HepG2 (cell line): ENCODE results near the gene SLC45A3. TPM values are rescaled to one million over a fixed set of nuclear protein-coding genes. Genes with fewer than 3 reads are reported as not detected.

Experiments used
- ASH2L ChIP-seq: fragments of 300-600, 200-600 bp; sonication (generic); IDR thresholded peaks from 2 replicates; pipeline ENCODE4 v1.7.0; 2017; ENCODE audit warnings: low read depth, mild to moderate bottlenecking, moderate library complexity, mixed read lengths, low read length; ENCODE audit not compliant: insufficient read length
- GABPB1 ChIP-seq: IDR thresholded peaks from 2 replicates; pipeline ENCODE4 v1.6.1; 2016; ENCODE audit warnings: mild to moderate bottlenecking, missing genetic modification reagents, moderate library complexity, missing compliant biosample characterization
- GFI1 ChIP-seq: sonication (generic); formaldehyde crosslinking; IDR thresholded peaks from 2 replicates; pipeline ENCODE4 v1.5.0; 2020; ENCODE audit warnings: missing genetic modification reagents, mild to moderate bottlenecking, borderline replicate concordance
- GMEB2 ChIP-seq: IDR thresholded peaks from 2 replicates; pipeline ENCODE4 v1.6.1; 2016; ENCODE audit warnings: missing biosample characterization, missing genetic modification reagents, low read depth
- GPN1 ChIP-seq: sonication (generic); formaldehyde crosslinking; IDR thresholded peaks from 2 replicates; pipeline ENCODE4 v1.5.1; 2020; ENCODE audit warnings: missing genetic modification reagents, borderline replicate concordance
- HIVEP1 ChIP-seq: sonication (generic); formaldehyde crosslinking; IDR thresholded peaks from 2 replicates; pipeline ENCODE4 v1.4.0; 2020; ENCODE audit warnings: mild to moderate bottlenecking, missing genetic modification reagents
- HMGXB3 ChIP-seq: sonication (generic); formaldehyde crosslinking; IDR thresholded peaks from 2 replicates; pipeline ENCODE4 v1.4.0; 2020; ENCODE audit warnings: missing genetic modification reagents, borderline replicate concordance
- JARID2 ChIP-seq: sonication (generic); formaldehyde crosslinking; IDR thresholded peaks from 2 replicates; pipeline ENCODE4 v1.8.1; 2023; ENCODE audit warnings: missing genetic modification reagents, inconsistent platforms; ENCODE audit not compliant: insufficient replicate concordance
- MED8 ChIP-seq: sonication (generic); formaldehyde crosslinking; IDR thresholded peaks from 2 replicates; pipeline ENCODE4 v1.8.1; 2023; ENCODE audit warnings: mild to moderate bottlenecking, missing genetic modification reagents; ENCODE audit not compliant: insufficient replicate concordance
- NRL ChIP-seq: sonication (generic); formaldehyde crosslinking; IDR thresholded peaks from 2 replicates; pipeline ENCODE4 v1.5.0; 2020; ENCODE audit warnings: missing genetic modification reagents, mild to moderate bottlenecking, moderate library complexity, borderline replicate concordance
- PAX8 ChIP-seq: sonication (generic); formaldehyde crosslinking; IDR thresholded peaks from 2 replicates; pipeline ENCODE4 v1.8.0; 2022; ENCODE audit warnings: mild to moderate bottlenecking, missing genetic modification reagents, borderline replicate concordance
- POLR2AphosphoS5 ChIP-seq: IDR thresholded peaks from 2 replicates; pipeline ENCODE4 v1.6.1; 2012; ENCODE audit warnings: low read depth, low read length
- RELA ChIP-seq: sonication (generic); formaldehyde crosslinking; IDR thresholded peaks from 2 replicates; pipeline ENCODE4 v1.4.0; 2020; ENCODE audit warnings: missing genetic modification reagents
- RORA ChIP-seq: sonication (generic); formaldehyde crosslinking; IDR thresholded peaks from 2 replicates; pipeline ENCODE4 v1.5.0; 2020; ENCODE audit warnings: mild to moderate bottlenecking, missing genetic modification reagents, moderate library complexity
- SATB2 ChIP-seq: sonication (generic); formaldehyde crosslinking; IDR thresholded peaks from 2 replicates; pipeline ENCODE4 v1.5.0; 2020; ENCODE audit warnings: missing genetic modification reagents
- SCMH1 ChIP-seq: sonication (generic); formaldehyde crosslinking; IDR thresholded peaks from 2 replicates; pipeline ENCODE4 v1.9.0; 2021; ENCODE audit warnings: missing genetic modification reagents, mild to moderate bottlenecking, borderline replicate concordance
- TCF7 ChIP-seq: sonication (generic); IDR thresholded peaks from 2 replicates; pipeline ENCODE4 v1.6.1; 2016; ENCODE audit warnings: antibody characterized with exemption, low read depth
- THAP11 ChIP-seq: IDR thresholded peaks from 2 replicates; pipeline ENCODE4 v1.6.1; 2016; ENCODE audit warnings: missing biosample characterization, missing genetic modification reagents
- ZNF383 ChIP-seq: sonication (generic); formaldehyde crosslinking; IDR thresholded peaks from 2 replicates; pipeline ENCODE4 v1.4.0; 2020; ENCODE audit warnings: missing genetic modification reagents, mild to moderate bottlenecking, borderline replicate concordance
- ZNF432 ChIP-seq: sonication (generic); formaldehyde crosslinking; IDR thresholded peaks from 2 replicates; pipeline ENCODE4 v1.5.0; 2020; ENCODE audit warnings: missing genetic modification reagents, mild to moderate bottlenecking, borderline replicate concordance
- ZNF550 ChIP-seq: sonication (generic); formaldehyde crosslinking; IDR thresholded peaks from 2 replicates; pipeline ENCODE4 v1.4.0; 2020; ENCODE audit warnings: mild to moderate bottlenecking, missing genetic modification reagents, borderline replicate concordance
- ZSCAN12 ChIP-seq: sonication (generic); formaldehyde crosslinking; IDR thresholded peaks from 2 replicates; pipeline ENCODE4 v1.9.0; 2021; ENCODE audit warnings: mild to moderate bottlenecking, missing genetic modification reagents
- polyA plus RNA-seq, 8 experiments: library from polyadenylated mRNA; depleted of rRNA in 3 of 8; stranded (reverse) in 7 of 8; unstranded in 1 of 8; fragments of >200 nt; fragmentation: Illumina TruSeq in 4 of 8; extraction: Trizol in 4 of 8; gene quantifications; 2 replicates each; pipeline versions ENCODE4 v1.2.1 to v1.2.3, GENCODE V29; 2011 to 2016; ENCODE audit warnings: low read depth in 4 of 8, missing spikeins in 1 of 8, mixed read lengths in 1 of 8; ENCODE audit not compliant: insufficient read depth in 1 of 8
- total RNA-seq, 5 experiments: library from RNA; depleted of rRNA; stranded (reverse); fragments of >200 nt; fragmentation: Illumina TruSeq; extraction: Trizol; gene quantifications; 2 replicates each; pipeline ENCODE4 v1.2.3, GENCODE V29; 2016; ENCODE audit warnings: low read depth in 1 of 5

The SLC45A3 gene
- total and polyA plus RNA-seq, 2 of the 13 experiments (the other 11 are each of a cell fraction or from before 2014, with no cell fraction given): 3.4 to 4.1 TPM

DNA sequence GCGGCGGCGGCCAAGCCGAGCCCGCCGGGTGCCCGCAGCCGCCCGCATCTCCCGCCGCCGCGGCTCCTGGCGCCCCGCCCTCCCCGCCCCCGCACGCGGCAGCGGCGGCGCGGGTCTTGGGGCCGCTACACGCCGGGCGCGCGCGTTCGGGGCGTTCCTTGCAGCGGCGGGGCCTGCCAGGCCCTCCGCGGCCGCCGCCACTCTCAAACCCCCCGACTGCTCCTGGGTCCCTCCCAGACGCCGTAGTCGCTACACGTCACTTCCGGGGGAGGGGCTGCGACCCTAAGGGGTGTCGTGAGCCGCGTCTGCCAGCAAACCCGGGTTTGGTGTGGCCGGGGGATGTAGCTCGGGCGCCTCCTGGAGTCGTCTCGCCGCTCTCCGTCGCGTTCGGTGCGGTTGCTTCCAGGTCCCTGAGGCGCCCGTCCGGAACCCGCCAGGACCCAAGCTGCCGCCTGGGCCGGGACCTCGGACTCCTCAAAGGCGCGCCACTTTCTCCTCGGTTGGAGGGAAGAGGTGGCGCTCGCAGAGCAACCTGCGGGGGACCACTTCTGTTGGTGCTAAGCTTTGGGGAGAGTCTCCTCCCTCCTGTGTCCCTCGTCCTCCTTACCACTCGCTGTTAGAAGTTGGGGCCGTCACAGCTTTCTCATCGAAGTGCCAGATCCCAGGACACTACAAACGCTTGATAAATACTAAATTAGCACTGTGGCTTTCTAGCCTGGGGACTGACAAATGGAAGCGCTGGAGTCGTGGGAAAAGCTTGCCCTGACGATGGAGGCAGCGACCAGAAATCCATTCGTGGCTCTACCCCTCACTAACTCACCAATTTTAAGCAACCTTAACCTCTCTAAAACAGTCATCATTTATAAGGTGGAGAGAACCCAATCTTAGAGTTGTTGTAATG lies 48.3 kb downstream of the SLC45A3 start, which contains the start of gene ELK4 (continued):
- TF ChIP-seq ZNF550 (CRISPR knock-in tag): no peak
- TF ChIP-seq RORA: no peak
- TF ChIP-seq ZSCAN12 (CRISPR knock-in tag): no peak
- TF ChIP-seq RELA (CRISPR knock-in tag): peak; percentile 80; the same call in 1 of the 2 replicates
- no peak for TF ChIP-seq GMEB2 (CRISPR knock-in tag)
- peak; percentile 63 for TF ChIP-seq HIVEP1
- no peak for TF ChIP-seq GPN1 (CRISPR knock-in tag)
- TF ChIP-seq JARID2 (CRISPR knock-in tag): no peak
- 0 out of 2 replicates have a peak, but pooled peaks have one; percentile 52 for TF ChIP-seq GFI1 (CRISPR knock-in tag)
- no peak for TF ChIP-seq SCMH1
- no peak for TF ChIP-seq ASH2L
- TF ChIP-seq MED8 (CRISPR knock-in tag): peak; percentile 34
- TF ChIP-seq POLR2AphosphoS5: peak; percentile 91
- no peak for TF ChIP-seq TCF7
- peak; percentile 89 for TF ChIP-seq THAP11 (CRISPR knock-in tag)
- no peak for TF ChIP-seq SATB2 (CRISPR knock-in tag)
- no peak for TF ChIP-seq ZNF432 (CRISPR knock-in tag)
- peak; percentile 96 for TF ChIP-seq GABPB1 (CRISPR knock-in tag)
- peak; percentile 60; the same call in 1 of the 2 replicates for TF ChIP-seq NRL
- TF ChIP-seq PAX8 (CRISPR knock-in tag): no peak
- TF ChIP-seq HMGXB3 (CRISPR knock-in tag): peak; percentile 81
- TF ChIP-seq ZNF383: no peak
